Measurements from ENCODE around the gene TECPR2. TPM values are rescaled to one million over a fixed set of nuclear protein-coding genes. Genes with fewer than 3 reads are reported as not detected.

TECPR2 gene
- total and polyA plus RNA-seq, 2 of the 13 experiments (the other 11 are each of a cell fraction or from before 2014, with no cell fraction given) = 3.5 to 5.7 TPM

- TF ChIP-seq, protein P1, sequence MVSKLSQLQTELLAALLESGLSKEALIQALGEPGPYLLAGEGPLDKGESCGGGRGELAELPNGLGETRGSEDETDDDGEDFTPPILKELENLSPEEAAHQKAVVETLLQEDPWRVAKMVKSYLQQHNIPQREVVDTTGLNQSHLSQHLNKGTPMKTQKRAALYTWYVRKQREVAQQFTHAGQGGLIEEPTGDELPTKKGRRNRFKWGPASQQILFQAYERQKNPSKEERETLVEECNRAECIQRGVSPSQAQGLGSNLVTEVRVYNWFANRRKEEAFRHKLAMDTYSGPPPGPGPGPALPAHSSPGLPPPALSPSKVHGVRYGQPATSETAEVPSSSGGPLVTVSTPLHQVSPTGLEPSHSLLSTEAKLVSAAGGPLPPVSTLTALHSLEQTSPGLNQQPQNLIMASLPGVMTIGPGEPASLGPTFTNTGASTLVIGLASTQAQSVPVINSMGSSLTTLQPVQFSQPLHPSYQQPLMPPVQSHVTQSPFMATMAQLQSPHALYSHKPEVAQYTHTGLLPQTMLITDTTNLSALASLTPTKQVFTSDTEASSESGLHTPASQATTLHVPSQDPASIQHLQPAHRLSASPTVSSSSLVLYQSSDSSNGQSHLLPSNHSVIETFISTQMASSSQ (IDR thresholded peaks at IDR 0.05; ENCODE audit: low read depth) = no peak
- TF ChIP-seq, protein P1 (CRISPR knock-in tag; IDR thresholded peaks at IDR 0.05; ENCODE audit: borderline replicate concordance) = peak; percentile 41; the same call in 1 of the 2 replicates
- TF ChIP-seq SOX13 (IDR thresholded peaks at IDR 0.05) (no peak), SOX13 (CRISPR knock-in tag; conservative IDR thresholded peaks at IDR 0.05 in 1 of 2, IDR thresholded peaks at IDR 0.05 in 1 of 2) (peak in 1 of 2 experiments; percentile 21; a peak in 2 of 4 replicates), ZNF282 (IDR thresholded peaks at IDR 0.05; ENCODE audit: partially characterized antibody) (no peak), ESRRA (CRISPR knock-in tag; IDR thresholded peaks at IDR 0.05; ENCODE audit: low read depth) (peak; percentile 53), RERE (CRISPR knock-in tag; IDR thresholded peaks at IDR 0.05; ENCODE audit: low read depth) (no peak), NR2C2 (CRISPR knock-in tag; IDR thresholded peaks at IDR 0.05; ENCODE audit: borderline replicate concordance) (peak; percentile 14; the same call in 1 of the 2 replicates), ZNF878 (CRISPR knock-in tag; IDR thresholded peaks at IDR 0.05) (peak; percentile 67; the same call in 1 of the 2 replicates), ZNF570 (CRISPR knock-in tag; IDR thresholded peaks at IDR 0.05; ENCODE audit: borderline replicate concordance) (0 out of 2 replicates have a peak, but pooled peaks have one; percentile 4), POGZ (CRISPR knock-in tag; IDR thresholded peaks at IDR 0.05) (0 out of 2 replicates have a peak, but pooled peaks have one; percentile 29), REL (CRISPR knock-in tag; conservative IDR thresholded peaks at IDR 0.05) (0 out of 2 replicates have a peak, but pooled peaks have one; percentile 9), ZBTB7B (CRISPR knock-in tag; IDR thresholded peaks at IDR 0.05) (0 out of 2 replicates have a peak, but pooled peaks have one; percentile 10), CHCHD3 (CRISPR knock-in tag; IDR thresholded peaks at IDR 0.05) (no peak), ATF7 (IDR thresholded peaks at IDR 0.05) (no peak), ATF7 (CRISPR knock-in tag; IDR thresholded peaks at IDR 0.05) (peak; percentile 37; the same call in 1 of the 2 replicates), HNF4A (CRISPR knock-in tag; IDR thresholded peaks at IDR 0.05) (peak; percentile 72), ZNF432 (CRISPR knock-in tag; IDR thresholded peaks at IDR 0.05; ENCODE audit: borderline replicate concordance) (no peak), SALL1 (CRISPR knock-in tag; IDR thresholded peaks at IDR 0.05) (peak; percentile 44; the same call in 1 of the 2 replicates), GATAD2A (CRISPR knock-in tag; IDR thresholded peaks at IDR 0.05) (peak; percentile 19; the same call in 1 of the 2 replicates)
Measured at GRCh38 chr14:102544747-102545460, 182.2 kb downstream of the TECPR2 start (continued).
